ENCODE measurements around the gene STARD13. TPM values are rescaled to one million over a fixed set of nuclear protein-coding genes. Genes with fewer than 3 reads are reported as not detected.

The STARD13 gene
- total RNA-seq, 1 experiment from 2014 or later: 9.1 TPM

DNA sequence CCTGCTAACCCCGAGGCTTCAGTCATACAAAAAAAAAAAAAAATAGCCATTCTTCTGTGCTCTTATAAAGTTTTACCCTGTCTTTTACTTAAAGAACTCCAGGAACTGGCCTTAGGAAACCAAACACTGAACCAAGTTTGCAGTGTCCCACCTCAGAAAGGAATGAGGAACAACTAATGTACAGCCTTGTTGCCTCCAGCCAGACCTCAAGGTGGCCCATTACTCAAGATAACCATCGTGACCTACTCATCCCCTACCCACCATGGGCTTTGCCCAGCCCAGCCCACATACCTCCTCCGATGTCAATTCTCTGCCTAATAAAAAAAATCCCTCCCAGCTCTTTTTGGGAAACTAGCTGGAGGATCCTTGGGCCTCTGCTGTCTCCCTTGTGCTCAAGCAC, 133.2 kb downstream of the STARD13 start:
- POLR2A ChIA-PET: no interaction called here

DNA sequence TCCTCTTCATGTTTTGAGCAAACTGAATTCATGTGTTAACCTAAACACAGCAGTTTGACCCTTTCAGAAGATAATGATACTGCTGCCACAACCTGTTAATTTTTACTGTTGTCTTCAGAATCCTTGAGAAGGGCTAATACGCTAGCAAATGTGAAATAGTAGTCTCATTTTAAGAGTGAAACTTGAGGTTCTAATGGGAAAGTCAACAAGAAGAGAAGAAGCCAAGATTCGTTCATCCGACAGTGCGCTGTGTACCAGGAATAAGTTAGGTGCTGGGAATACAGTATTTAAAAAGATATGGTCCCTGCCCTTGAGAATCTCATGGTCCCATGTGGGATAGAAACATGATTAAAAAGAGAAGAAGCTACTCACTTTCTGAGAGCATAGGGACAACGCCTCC, 134.9 kb downstream of the STARD13 start:
- no peak overlapping the region for H3K4me3 ChIP-seq (ENCODE audit: low read depth, low read length)
- TF ChIP-seq, protein P1, sequence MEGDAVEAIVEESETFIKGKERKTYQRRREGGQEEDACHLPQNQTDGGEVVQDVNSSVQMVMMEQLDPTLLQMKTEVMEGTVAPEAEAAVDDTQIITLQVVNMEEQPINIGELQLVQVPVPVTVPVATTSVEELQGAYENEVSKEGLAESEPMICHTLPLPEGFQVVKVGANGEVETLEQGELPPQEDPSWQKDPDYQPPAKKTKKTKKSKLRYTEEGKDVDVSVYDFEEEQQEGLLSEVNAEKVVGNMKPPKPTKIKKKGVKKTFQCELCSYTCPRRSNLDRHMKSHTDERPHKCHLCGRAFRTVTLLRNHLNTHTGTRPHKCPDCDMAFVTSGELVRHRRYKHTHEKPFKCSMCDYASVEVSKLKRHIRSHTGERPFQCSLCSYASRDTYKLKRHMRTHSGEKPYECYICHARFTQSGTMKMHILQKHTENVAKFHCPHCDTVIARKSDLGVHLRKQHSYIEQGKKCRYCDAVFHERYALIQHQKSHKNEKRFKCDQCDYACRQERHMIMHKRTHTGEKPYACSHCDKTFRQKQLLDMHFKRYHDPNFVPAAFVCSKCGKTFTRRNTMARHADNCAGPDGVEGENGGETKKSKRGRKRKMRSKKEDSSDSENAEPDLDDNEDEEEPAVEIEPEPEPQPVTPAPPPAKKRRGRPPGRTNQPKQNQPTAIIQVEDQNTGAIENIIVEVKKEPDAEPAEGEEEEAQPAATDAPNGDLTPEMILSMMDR (IDR thresholded peaks at IDR 0.05; ENCODE audit: insufficient read depth in 1 of 2, low read depth in 1 of 2, low read length in 1 of 2, severe bottlenecking in 1 of 2, unreplicated experiment in 1 of 2): no peak
- Mint-ChIP-seq H3K36me3 (ENCODE audit: insufficient read depth, unreplicated experiment) (peaks cover 6% of the 10 kb centered on the region), H3K27ac (ENCODE audit: unreplicated experiment) (peak overlapping the region; percentile 25), H3K4me3 (ENCODE audit: unreplicated experiment) (no peak overlapping the region), H3K4me1 (ENCODE audit: low read depth, unreplicated experiment) (peaks cover 31% of the 10 kb centered on the region), H3K9me3 (ENCODE audit: unreplicated experiment) (peaks cover 14% of the 10 kb centered on the region), H3K27me3 (ENCODE audit: insufficient read depth, unreplicated experiment) (no peaks in the 10 kb centered on the region)
- BruUV-seq (replicated peaks): no TSS peak
- no peaks in the 10 kb centered on the region for H3K36me3 ChIP-seq (ENCODE audit: control insufficient read depth, insufficient read depth, low read length)
- intact Hi-C loops (cut with micrococcal nuclease; ENCODE audit: unreplicated experiment): no loop called here
- POLR2A ChIA-PET: no interaction called here
- CTCF ChIA-PET: no interaction called here
- H3K27me3 ChIP-seq (replicated peaks; ENCODE audit: control insufficient read depth, insufficient read depth, low read length): no peaks in the 10 kb centered on the region
- peaks cover 28% of the 10 kb centered on the region for H3K4me1 ChIP-seq
- H3K9me3 ChIP-seq: peaks cover 4% of the 10 kb centered on the region; the same call in 1 of the 2 replicates
- DNase-seq: no peak

More for the DNA sequence above, 133.2 kb downstream of the STARD13 start:
- H3K4me1 Mint-ChIP-seq (ENCODE audit: low read depth, unreplicated experiment): peaks cover 31% of the 10 kb centered on the region
- H3K36me3 Mint-ChIP-seq (ENCODE audit: insufficient read depth, unreplicated experiment): peaks cover 6% of the 10 kb centered on the region
- TF ChIP-seq, protein P1 (IDR thresholded peaks at IDR 0.05; ENCODE audit: insufficient read depth in 1 of 2, low read depth in 1 of 2, low read length in 1 of 2, severe bottlenecking in 1 of 2, unreplicated experiment in 1 of 2): no peak
- BruUV-seq (replicated peaks): no TSS peak
- no peak overlapping the region for H3K4me3 Mint-ChIP-seq (ENCODE audit: unreplicated experiment)
- H3K27ac Mint-ChIP-seq (ENCODE audit: unreplicated experiment): peak overlapping the region; percentile 25
- H3K36me3 ChIP-seq (ENCODE audit: control insufficient read depth, insufficient read depth, low read length): no peaks in the 10 kb centered on the region
- H3K4me1 ChIP-seq: peaks cover 28% of the 10 kb centered on the region
- intact Hi-C loops (cut with micrococcal nuclease; ENCODE audit: unreplicated experiment): loop anchor here (2.0 kb wide), 1 partner anchor 26 kb away; no protein-coding TSS in a partner anchor
- peaks cover 14% of the 10 kb centered on the region for H3K9me3 Mint-ChIP-seq (ENCODE audit: unreplicated experiment)
- CTCF ChIA-PET: no interaction called here
- H3K27me3 ChIP-seq (replicated peaks; ENCODE audit: control insufficient read depth, insufficient read depth, low read length): no peaks in the 10 kb centered on the region
- no peak overlapping the region for H3K4me3 ChIP-seq (ENCODE audit: low read depth, low read length)
- H3K9me3 ChIP-seq: peaks cover 4% of the 10 kb centered on the region; the same call in 1 of the 2 replicates
- peak; percentile 11 to 70 for DNase-seq
- H3K27me3 Mint-ChIP-seq (ENCODE audit: insufficient read depth, unreplicated experiment): no peaks in the 10 kb centered on the region

DNA sequence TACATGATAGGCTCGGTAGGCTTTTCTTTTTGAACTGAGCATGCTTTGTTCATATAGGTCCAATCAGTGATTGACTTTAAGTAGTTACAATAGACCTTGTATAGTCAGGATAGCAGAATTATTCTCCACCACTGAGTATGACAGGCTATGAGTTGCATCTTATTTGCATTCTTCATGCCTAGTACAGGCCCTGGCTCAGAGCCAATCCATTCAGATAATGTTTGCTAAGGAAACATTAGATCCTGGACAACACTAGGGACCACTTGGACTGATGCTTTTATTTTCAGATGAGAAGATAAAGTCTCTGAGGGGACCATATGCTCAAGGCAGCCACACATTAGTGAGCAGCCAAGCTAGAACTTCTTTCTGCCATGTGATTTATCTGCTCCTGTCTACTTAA, 135.4 kb downstream of the STARD13 start:
- TF ChIP-seq, protein P1 (IDR thresholded peaks at IDR 0.05; ENCODE audit: insufficient read depth in 1 of 2, low read depth in 1 of 2, low read length in 1 of 2, severe bottlenecking in 1 of 2, unreplicated experiment in 1 of 2): no peak
- ChIA-PET CTCF (no interaction called here), POLR2A (no interaction called here)
- no peaks in the 10 kb centered on the region for H3K27me3 ChIP-seq (replicated peaks; ENCODE audit: control insufficient read depth, insufficient read depth, low read length)
- BruUV-seq (replicated peaks): no TSS peak
- peaks cover 31% of the 10 kb centered on the region for H3K4me1 Mint-ChIP-seq (ENCODE audit: low read depth, unreplicated experiment)
- intact Hi-C loops (cut with micrococcal nuclease; ENCODE audit: unreplicated experiment): no loop called here
- H3K9me3 ChIP-seq: peaks cover 4% of the 10 kb centered on the region; the same call in 1 of the 2 replicates
- H3K27ac Mint-ChIP-seq (ENCODE audit: unreplicated experiment): no peak overlapping the region
- no peaks in the 10 kb centered on the region for H3K27me3 Mint-ChIP-seq (ENCODE audit: insufficient read depth, unreplicated experiment)
- H3K4me3 ChIP-seq (ENCODE audit: low read depth, low read length): no peak overlapping the region
- peaks cover 6% of the 10 kb centered on the region for H3K36me3 Mint-ChIP-seq (ENCODE audit: insufficient read depth, unreplicated experiment)
- H3K9me3 Mint-ChIP-seq (ENCODE audit: unreplicated experiment): peaks cover 14% of the 10 kb centered on the region
- no peaks in the 10 kb centered on the region for H3K36me3 ChIP-seq (ENCODE audit: control insufficient read depth, insufficient read depth, low read length)
- H3K4me1 ChIP-seq: peaks cover 28% of the 10 kb centered on the region
- no peak for DNase-seq
- no peak overlapping the region for H3K4me3 Mint-ChIP-seq (ENCODE audit: unreplicated experiment)

Measured in Caco-2 (cell line).